Measurements from ENCODE around the gene GNAQ.
"Not testable (repeated sequence)": the region's sequence is repeated elsewhere in the genome, so short reads cannot be mapped to it uniquely, and the experiment has no call there.

Gene GNAQ

GRCh38 chr9:78031444-78031892 is at the start of gene GNAQ:
Gene GNAQ, minus strand, starts transcription at chr9:78031811. Its CDS starts 576 bp downstream, at chr9:78031235.
- FAIRE-seq: no peak

- no peak for FAIRE-seq
Observed at GRCh38 chr9:78074385-78075291, 43.0 kb upstream of the GNAQ start.

DNA sequence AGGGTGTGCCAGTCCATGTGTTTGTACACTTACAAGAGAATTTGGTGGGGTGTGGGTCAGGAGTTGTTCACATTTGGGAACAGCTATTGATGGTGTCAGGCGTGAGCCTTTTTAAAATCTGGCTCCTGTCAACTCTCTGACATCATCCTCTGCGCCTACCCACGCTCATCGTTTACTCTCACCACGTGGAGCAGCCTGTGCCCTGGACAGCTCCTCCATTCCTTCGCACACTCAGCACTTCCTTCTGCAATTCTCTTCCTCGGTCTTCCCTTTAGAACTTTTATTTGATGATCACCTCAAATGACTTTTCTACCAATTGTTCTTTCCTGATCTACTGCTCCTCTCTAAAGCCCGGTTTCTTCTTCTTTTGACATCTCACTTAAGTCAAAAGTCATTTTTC is 42.1 kb upstream of the GNAQ start:
- no peak for FAIRE-seq

DNA sequence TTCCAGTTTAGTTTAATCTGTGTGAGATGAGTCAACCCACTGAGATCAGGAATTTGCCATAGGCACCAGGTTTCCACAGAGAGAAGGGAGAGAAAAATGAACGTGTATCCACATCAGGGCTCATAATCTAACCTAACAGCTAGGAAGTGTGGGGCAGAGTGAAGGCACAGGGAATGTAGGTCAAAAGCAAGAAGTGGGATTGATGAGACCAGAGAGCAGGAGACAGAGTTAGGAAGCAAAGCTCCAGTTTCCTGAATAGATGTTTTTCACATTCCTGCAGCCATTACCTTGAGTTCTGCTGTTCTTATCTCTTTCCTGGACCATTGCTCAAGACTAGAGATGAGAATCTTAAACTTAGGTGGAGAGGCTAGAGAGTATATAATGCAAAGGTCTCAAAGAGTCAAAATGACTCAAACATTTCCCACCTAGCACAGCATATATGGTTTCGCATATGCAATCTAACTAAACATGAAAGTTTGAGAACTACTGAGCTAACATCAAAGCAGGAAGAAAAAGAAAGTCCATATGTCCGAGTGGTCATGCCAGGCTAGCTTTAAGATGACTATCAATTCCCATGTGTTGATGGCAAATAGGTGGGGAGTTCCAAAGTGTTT is 41.1 kb upstream of the GNAQ start:
- FAIRE-seq: no peak

GRCh38 chr9:78070521-78070920 is 38.9 kb upstream of the GNAQ start:
- no peak for FAIRE-seq

- no peak for FAIRE-seq
Observed at GRCh38 chr9:78064075-78064474, 32.5 kb upstream of the GNAQ start.

DNA sequence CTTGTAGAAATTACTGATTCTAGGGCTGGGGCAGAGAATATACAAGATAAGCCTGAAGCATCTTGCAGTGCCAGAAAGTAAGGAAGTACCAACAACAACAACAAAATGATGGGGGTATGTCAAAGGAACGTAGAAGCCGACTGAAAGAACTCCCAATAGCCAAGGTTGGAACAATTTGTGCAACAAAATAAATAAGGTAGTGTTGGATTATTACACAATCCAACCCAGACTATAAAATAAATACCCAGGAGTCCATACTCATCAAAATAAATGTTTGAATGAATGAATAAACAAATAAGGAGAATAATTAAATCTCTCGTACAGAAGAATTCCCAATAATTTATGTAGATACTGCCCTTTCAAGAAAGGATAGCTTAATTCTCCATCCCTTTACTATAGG is 31.1 kb upstream of the GNAQ start:
- no peak for FAIRE-seq

DNA sequence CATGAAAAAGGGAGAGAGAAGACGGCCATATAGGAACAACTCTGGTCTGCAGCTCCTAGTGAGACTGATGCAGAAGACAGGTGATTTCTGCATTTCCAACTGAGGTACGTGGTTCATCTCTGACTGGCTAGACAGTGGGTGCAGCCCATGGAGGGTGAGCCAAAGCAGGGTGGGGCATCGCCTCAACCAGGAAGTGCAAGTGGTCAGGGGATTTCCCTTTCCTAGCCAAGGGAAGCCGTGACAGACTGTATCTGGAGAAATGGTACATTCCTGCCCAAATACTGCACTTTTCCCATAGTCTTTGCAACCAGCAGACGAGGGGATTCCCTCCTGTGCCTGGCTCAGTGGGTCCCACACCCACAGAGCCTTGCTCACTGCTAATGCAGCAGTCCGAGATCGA is 22.6 kb upstream of the GNAQ start:
- not testable (repeated sequence) for FAIRE-seq

GRCh38 chr9:78053627-78054026 is 22.0 kb upstream of the GNAQ start:
- no peak for FAIRE-seq

DNA sequence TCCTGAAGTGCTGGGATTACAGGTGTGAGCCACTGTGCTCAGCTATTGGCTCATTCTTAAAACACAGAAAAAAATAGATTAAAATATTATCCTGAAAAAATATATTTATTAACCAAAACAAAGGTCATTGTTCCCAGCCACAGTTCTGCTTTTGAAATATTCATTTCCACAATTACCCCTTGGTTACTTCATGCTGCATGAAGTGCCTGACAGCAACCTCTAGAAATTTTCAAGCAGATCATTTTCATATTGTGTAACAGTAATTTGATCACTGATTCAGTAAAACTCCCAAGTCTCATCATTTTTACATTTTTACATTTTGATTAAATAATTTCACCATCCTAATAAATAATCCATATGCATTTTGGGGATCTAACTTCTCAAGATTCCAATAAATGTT is 18.8 kb upstream of the GNAQ start:
- FAIRE-seq: no peak

DNA sequence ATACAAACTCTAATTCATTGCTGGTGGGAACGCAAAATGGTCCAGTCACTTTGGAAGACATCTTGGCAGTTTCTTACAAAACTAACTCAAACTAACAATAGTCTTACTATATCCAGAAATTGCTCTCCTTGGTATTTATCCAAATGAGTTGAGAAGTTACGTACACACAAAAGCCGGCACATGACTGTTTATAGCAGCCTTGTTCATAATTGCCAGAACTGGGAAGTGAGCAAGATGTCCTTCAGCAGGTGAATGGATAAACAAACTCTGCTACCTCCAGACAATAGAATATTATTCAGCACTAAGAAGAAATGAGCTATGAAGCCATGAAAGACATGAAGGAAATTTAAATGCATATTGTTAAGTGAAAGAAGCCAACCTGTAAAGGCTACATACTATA is 17.9 kb upstream of the GNAQ start:
- FAIRE-seq: no peak

DNA sequence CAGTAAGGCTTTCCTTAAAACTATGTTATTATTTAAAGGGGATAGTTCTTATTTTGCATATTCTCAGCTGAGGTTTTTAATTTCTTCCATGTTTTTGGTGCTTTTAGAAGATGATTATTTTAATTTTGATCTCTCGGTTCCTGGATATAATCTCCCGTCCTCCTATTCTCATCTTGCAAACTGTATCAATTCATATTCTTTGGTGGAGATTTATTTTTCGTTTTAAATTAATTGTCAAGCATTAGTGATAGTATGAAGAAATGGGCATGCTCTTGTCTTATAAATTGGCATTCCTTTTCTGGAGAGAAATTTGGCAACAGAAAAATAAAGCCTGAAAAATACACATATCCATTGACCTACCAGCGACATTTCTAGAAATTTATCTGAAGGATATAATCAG is 15.5 kb upstream of the GNAQ start:
- no peak for FAIRE-seq

DNA sequence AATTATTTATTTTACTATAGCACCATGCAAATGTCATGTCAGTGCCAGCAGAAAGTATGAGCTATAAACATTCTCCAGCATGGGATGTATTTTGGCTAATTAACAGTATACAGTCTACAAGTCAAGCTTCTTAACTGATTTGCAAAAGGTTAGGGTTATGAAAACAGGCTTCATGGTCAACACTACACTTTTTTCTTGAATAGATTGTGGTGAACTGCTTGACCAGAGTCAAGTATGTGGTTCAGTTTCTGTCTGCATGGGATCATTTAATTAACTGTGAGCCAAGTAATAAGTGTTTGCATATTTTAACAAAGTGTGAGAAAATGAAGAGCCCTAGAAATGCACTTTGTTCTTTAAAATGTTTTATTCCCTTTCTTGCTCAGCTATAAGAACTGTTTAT is 14.5 kb upstream of the GNAQ start:
- FAIRE-seq: no peak

GRCh38 chr9:78044886-78045285 is 13.3 kb upstream of the GNAQ start:
- FAIRE-seq: no peak

GRCh38 chr9:78044189-78044588 is 12.6 kb upstream of the GNAQ start:
- no peak for FAIRE-seq

GRCh38 chr9:78041971-78042370 is 10.4 kb upstream of the GNAQ start:
- no peak for FAIRE-seq

GRCh38 chr9:78040726-78041125 is 9.1 kb upstream of the GNAQ start:
- no peak for FAIRE-seq

GRCh38 chr9:78038620-78039300 is 7.1 kb upstream of the GNAQ start:
- FAIRE-seq: no peak

GRCh38 chr9:78035383-78035993 is 3.9 kb upstream of the GNAQ start:
- peak; percentile 95 for FAIRE-seq

DNA sequence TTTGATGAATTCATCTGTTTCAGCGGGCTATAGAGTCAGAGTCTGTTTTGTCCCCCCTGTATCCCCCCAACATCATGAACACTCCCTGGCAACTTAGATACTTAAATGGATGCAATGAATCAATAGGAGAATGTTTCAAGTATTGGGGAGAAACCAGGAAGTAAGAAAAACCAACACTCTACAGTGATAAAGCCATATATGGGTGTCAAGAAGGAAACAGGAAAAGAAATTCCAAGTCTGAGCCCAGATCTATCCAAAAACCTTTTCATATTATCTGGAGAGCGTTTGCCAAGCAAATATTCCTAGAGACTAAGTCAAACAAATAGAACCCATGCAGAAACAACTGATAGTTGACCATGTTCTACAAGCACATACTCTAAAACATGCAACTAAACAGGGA is 2.3 kb upstream of the GNAQ start:
- FAIRE-seq: no peak

DNA sequence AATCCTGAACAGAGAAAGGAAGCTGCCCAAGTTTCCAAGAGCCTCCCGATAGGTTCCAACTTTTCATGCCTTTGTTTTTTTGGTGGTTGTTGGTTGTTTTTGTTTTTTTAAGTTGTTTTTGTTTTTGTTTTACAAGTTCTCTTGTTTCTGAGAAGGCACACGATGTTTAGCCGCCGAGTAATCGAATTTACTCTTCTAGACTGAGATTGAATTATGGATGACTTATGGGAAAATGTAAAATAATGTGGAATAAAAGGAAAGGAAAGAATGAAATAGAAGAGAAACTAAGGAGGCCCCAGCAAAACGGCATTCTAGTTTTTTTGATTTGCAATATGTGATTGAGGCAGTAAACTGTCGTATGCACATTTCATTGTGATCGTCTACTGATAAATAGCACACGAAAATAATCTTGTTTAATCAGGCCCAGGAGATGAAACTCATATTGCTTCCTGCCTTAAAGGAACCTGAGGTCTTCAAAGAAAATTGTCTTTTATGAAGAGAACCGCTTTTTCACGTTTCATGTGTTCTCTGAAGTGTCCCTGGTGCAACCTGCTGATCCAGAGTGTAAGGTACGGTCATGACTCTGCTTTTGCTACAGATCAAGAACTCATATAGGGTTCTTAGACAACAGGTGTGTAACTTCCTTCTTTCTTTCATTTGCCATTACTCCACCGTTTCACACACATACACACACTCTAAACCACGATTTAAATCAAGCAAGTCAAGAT is 1.3 kb upstream of the GNAQ start:
- peak; percentile 95 for FAIRE-seq

GRCh38 chr9:78031893-78032729 is 500 bp upstream of the GNAQ start:
- no peak for FAIRE-seq
